RWPE2 (cell line): ENCODE data around the gene ATG4B.

Source experiments
- ATAC-seq: fragments of 200-7000 bp; cut with Tn5 transposase; 3 replicates; pipeline ENCODE4 v1.9.1; 2021; ENCODE audit warnings: low read depth
- DNase-seq: peaks from one replicate; pipeline ENCODE4 v3.0.0-alpha.2; 2020; ENCODE audit warnings: low spot score
- H3K27ac ChIP-seq: fragments of 450-650 bp; 2 replicates; pipeline ENCODE4 v1.5.1; 2017; ENCODE audit warnings: mild to moderate bottlenecking; ENCODE audit not compliant: poor library complexity, severe bottlenecking
- H3K27me3 ChIP-seq: fragments of 250-450 bp; sonication (Bioruptor Pico); 2 replicates; pipeline ENCODE4 v1.5.1; 2021; ENCODE audit warnings: mild to moderate bottlenecking, moderate library complexity; ENCODE audit not compliant: insufficient read depth, poor library complexity, severe bottlenecking
- H3K36me3 ChIP-seq: fragments of 250-450 bp; sonication (Bioruptor Pico); 2 replicates; pipeline ENCODE4 v1.5.1; 2020; ENCODE audit warnings: low read depth, mild to moderate bottlenecking, moderate library complexity
- H3K4me1 ChIP-seq: fragments of 250-450 bp; sonication (Bioruptor Pico); 2 replicates; pipeline ENCODE4 v1.5.1; 2021; ENCODE audit warnings: mild to moderate bottlenecking, moderate library complexity; ENCODE audit not compliant: insufficient read depth, poor library complexity, severe bottlenecking
- H3K4me3 ChIP-seq: fragments of 250-450 bp; sonication (Bioruptor Pico); 2 replicates; pipeline ENCODE4 v1.5.1; 2021; ENCODE audit warnings: mild to moderate bottlenecking, moderate library complexity; ENCODE audit not compliant: severe bottlenecking
- H3K9me3 ChIP-seq: fragments of 250-450 bp; sonication (Bioruptor Pico); 2 replicates; pipeline ENCODE4 v1.5.1; 2021; ENCODE audit warnings: mild to moderate bottlenecking, moderate library complexity; ENCODE audit not compliant: severe bottlenecking
- TF ChIP-seq, protein P1 (sequence below): fragments of 450-650 bp; IDR thresholded peaks from one replicate; pipeline ENCODE4 v1.5.1; 2017; ENCODE audit warnings: mild to moderate bottlenecking, moderate library complexity; ENCODE audit not compliant: poor library complexity, severe bottlenecking

Gene ATG4B

DNA sequence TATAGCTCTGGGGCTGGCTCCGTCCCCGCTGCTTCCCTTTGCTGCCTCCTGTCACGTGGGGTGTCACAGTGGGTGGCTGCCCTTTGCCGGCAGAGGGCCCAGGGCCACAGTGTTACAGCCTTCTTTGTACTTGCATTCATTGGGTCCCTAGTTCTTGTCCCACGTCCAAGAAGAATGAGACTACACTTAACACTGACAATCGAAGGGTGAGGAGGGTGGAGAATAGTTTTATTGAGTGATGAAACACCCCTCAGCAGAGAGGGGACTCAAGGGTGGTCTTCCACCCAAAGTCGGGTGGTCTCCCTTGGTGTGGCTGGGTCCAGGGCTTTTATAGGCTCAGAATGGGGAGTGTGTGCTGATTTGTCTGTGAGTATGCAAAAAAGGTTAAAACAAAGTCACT lies 1.9 kb downstream of the ATG4B start:
- Histone ChIP-seq H3K4me1 (peaks cover 10% of the 10 kb centered on the region), H3K27me3 (no peaks in the 10 kb centered on the region), H3K9me3 (no peaks in the 10 kb centered on the region), H3K36me3 (peaks cover 25% of the 10 kb centered on the region), H3K4me3 (no peak overlapping the region), H3K27ac (no peak overlapping the region)
- DNase-seq (no peak), ATAC-seq (no peak)
- TF ChIP-seq, protein P1, sequence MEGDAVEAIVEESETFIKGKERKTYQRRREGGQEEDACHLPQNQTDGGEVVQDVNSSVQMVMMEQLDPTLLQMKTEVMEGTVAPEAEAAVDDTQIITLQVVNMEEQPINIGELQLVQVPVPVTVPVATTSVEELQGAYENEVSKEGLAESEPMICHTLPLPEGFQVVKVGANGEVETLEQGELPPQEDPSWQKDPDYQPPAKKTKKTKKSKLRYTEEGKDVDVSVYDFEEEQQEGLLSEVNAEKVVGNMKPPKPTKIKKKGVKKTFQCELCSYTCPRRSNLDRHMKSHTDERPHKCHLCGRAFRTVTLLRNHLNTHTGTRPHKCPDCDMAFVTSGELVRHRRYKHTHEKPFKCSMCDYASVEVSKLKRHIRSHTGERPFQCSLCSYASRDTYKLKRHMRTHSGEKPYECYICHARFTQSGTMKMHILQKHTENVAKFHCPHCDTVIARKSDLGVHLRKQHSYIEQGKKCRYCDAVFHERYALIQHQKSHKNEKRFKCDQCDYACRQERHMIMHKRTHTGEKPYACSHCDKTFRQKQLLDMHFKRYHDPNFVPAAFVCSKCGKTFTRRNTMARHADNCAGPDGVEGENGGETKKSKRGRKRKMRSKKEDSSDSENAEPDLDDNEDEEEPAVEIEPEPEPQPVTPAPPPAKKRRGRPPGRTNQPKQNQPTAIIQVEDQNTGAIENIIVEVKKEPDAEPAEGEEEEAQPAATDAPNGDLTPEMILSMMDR = no peak

DNA sequence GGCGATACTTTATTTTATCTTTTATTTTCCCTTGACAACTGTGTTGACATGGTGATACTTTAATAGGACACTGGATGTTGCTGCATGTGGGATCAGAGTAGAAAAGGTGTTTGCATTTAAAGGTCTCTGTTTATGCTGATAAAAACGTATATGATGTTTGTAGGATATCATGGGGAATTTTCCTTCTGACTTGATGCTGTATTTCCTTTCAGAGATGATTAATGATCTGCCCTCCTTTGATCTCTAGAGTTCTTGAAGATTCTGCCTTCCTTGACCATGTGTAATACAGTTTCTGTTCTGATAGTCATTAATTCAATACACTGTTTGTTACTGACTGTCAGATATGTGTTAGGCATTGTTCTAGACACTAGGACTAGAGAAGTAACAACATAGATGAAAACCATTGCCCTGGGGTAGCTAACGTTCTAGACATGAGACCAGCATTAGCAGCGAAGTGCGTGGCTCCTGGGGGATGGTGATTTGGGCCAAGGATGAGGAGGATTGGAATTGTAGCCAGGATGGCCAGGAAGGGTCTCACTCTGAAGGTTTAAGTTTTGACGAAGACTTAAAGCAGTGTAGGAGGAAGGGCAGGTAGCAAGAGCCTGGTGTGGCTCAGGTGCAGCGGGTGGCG lies 2.8 kb downstream of the ATG4B start:
- Histone ChIP-seq H3K36me3 (peaks cover 25% of the 10 kb centered on the region), H3K27me3 (no peaks in the 10 kb centered on the region), H3K9me3 (no peaks in the 10 kb centered on the region), H3K27ac (no peak overlapping the region), H3K4me3 (no peak overlapping the region), H3K4me1 (peaks cover 8% of the 10 kb centered on the region)
- ATAC-seq = no peak
- TF ChIP-seq, protein P1 = no peak
- no peak for DNase-seq

DNA sequence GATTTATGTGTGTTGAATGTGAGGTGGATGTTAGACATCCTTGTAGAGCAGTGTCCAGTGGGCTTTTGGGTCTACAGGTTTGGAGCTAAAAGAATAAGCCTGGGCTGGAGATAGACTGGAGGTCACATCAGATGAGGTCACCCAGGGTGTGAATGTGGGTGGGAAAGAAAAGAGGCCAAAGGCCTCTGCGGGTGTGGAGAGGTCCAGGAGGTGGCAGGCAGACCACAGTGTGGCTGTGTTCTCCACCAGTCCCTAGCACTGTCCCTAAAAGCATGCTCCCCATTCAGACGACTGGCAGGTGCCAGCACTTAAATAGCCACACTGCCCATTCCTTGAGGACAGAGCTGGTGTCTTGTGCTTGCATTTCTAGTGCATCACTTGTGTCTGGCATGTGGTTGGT lies 4.1 kb downstream of the ATG4B start:
- no peaks in the 10 kb centered on the region for H3K9me3 ChIP-seq
- no peak for DNase-seq
- peaks cover 25% of the 10 kb centered on the region for H3K36me3 ChIP-seq
- H3K4me1 ChIP-seq = peaks cover 7% of the 10 kb centered on the region
- ATAC-seq = no peak
- H3K27me3 ChIP-seq = no peaks in the 10 kb centered on the region
- TF ChIP-seq, protein P1 = no peak
- H3K27ac ChIP-seq = no peak overlapping the region
- H3K4me3 ChIP-seq = no peak overlapping the region

DNA sequence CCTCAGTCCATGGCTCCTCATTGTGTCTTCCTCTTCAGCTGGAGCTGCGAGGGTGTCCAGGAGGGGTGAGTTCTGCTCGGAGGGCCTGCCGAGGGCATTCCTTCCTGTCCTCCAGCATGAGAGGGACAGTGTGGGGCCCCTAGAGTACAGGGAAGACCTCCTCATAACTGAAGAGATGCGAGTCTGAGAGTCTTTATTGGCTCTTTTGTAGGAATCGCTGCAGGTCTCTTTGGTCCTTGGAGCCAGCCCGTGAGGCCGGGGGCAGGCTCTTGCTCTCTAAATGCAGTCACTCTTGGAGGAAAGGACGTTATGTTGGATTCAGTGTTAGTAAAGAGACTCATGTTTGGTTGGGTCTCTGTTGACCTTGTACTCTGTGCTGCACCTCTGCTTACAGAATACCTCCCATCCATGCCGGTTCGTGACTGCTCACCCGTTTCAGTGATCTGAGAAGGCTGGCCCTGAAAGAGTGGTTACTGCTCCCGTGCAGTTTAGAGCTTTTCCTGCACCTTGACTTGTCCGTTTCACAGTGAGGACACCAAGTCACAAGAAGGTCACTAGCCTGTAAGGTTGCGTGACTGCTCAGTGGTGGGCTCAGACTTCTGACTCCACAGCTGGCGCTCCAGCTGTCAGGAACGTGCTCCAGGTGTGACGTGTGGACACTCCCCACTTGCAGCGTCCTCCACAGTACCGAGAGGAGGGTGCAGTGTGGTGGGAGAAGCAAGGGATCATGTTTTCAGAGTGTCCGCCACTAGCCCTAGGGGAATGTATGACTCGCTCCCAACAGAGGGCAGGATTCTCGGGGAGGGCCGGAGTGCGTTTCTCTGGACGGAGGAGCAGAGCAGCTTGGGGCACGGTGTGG lies 7.8 kb downstream of the ATG4B start:
- H3K27me3 ChIP-seq = no peaks in the 10 kb centered on the region
- TF ChIP-seq, protein P1 = no peak
- ATAC-seq (no peak), DNase-seq (no peak)
- H3K27ac ChIP-seq = no peak overlapping the region
- no peaks in the 10 kb centered on the region for H3K9me3 ChIP-seq
- H3K4me1 ChIP-seq = no peaks in the 10 kb centered on the region
- H3K36me3 ChIP-seq = peaks cover 10% of the 10 kb centered on the region
- H3K4me3 ChIP-seq = no peak overlapping the region
